C4-2B (cell line): ENCODE measurements around the gene LANCL3.

Source experiments
- ZFX ChIP-seq: fragments of 450-650 bp; IDR thresholded peaks from 2 replicates; pipeline ENCODE4 v1.6.1; 2017
- TF ChIP-seq, protein P1 (sequence below): fragments of 450-650 bp; conservative IDR thresholded peaks from 2 replicates; pipeline ENCODE4 v1.5.1; 2017; ENCODE audit warnings: mild to moderate bottlenecking

DNA sequence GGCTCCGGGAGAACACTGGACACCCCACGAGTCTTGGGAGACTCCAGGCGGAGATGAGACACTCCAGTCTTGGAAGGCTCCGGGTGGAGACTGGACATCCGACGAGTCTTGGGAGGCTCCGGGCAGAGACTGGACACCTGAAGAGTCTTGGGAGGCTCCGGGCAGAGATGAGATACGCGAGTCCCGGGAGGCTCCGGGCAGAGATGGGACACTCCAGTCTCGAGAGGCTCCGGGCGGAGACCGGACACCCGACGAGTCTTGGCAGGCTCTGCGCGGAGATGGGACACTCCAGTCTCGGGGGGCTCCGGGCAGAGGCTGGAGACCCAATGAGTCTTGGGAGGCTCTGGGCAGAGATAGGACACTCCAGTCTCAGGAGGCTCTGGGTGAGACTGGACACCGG lies 28.1 kb upstream of the LANCL3 start:
- TF ChIP-seq, protein P1, sequence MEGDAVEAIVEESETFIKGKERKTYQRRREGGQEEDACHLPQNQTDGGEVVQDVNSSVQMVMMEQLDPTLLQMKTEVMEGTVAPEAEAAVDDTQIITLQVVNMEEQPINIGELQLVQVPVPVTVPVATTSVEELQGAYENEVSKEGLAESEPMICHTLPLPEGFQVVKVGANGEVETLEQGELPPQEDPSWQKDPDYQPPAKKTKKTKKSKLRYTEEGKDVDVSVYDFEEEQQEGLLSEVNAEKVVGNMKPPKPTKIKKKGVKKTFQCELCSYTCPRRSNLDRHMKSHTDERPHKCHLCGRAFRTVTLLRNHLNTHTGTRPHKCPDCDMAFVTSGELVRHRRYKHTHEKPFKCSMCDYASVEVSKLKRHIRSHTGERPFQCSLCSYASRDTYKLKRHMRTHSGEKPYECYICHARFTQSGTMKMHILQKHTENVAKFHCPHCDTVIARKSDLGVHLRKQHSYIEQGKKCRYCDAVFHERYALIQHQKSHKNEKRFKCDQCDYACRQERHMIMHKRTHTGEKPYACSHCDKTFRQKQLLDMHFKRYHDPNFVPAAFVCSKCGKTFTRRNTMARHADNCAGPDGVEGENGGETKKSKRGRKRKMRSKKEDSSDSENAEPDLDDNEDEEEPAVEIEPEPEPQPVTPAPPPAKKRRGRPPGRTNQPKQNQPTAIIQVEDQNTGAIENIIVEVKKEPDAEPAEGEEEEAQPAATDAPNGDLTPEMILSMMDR, result no peak
- TF ChIP-seq ZFX, result no peak
